GM12865 (cell line): ENCODE data around the gene CDH13.

Source experiments
- DNase-seq: peaks from one replicate; pipeline ENCODE4 v3.0.0; 2010; ENCODE audit warnings: low read depth
- H3K4me3 ChIP-seq: 2 replicates; pipeline ENCODE4 v1.5.1; 2011; ENCODE audit warnings: mild to moderate bottlenecking, low read depth, low read length, control low read depth
- TF ChIP-seq, protein P1 (sequence below): IDR thresholded peaks from 2 replicates; pipeline ENCODE4 v1.5.1; 2011; ENCODE audit warnings: low read length, control low read depth, low read depth, inconsistent platforms; ENCODE audit not compliant: insufficient read depth; ENCODE audit errors: missing control alignments

Gene CDH13

DNA sequence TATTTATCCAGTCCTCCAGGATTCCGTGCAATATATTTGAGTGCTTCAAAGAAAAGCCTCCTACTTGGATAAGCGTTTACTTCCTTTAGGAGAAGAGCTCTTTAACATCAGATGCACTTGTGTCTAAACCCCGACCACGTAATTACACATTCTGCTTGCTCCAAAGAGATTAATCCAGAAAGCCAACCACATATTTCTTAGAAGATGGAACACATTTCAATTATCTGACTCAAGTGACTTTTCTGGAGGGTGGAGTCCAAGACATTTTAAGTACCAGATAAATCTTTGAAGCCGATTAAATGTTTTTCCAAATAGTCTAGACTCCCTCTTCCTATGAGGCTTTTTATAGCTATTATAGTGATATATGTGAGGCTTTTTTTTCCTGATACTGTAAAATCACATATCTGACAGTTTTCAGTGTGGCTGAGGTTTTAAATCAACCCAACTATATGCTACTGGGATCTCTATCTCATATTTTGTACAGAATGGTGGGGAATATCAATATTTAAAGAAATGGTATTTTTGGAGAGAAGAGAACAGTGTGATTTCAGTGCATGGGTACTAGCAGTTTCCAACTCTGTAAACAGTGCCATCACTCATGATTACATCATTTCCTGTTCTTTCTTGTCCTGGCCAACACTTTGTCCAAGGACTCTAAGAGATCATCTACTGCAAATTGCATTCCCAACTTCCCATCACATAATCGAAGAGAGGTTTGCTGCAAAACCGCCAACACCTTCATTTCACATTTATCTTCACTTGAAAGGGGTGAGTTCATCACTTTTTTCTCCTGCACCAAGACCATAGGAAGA, 988.6 kb downstream of the CDH13 start:
- TF ChIP-seq, protein P1, sequence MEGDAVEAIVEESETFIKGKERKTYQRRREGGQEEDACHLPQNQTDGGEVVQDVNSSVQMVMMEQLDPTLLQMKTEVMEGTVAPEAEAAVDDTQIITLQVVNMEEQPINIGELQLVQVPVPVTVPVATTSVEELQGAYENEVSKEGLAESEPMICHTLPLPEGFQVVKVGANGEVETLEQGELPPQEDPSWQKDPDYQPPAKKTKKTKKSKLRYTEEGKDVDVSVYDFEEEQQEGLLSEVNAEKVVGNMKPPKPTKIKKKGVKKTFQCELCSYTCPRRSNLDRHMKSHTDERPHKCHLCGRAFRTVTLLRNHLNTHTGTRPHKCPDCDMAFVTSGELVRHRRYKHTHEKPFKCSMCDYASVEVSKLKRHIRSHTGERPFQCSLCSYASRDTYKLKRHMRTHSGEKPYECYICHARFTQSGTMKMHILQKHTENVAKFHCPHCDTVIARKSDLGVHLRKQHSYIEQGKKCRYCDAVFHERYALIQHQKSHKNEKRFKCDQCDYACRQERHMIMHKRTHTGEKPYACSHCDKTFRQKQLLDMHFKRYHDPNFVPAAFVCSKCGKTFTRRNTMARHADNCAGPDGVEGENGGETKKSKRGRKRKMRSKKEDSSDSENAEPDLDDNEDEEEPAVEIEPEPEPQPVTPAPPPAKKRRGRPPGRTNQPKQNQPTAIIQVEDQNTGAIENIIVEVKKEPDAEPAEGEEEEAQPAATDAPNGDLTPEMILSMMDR = no peak
- DNase-seq = no peak
- H3K4me3 ChIP-seq = no peak overlapping the region

DNA sequence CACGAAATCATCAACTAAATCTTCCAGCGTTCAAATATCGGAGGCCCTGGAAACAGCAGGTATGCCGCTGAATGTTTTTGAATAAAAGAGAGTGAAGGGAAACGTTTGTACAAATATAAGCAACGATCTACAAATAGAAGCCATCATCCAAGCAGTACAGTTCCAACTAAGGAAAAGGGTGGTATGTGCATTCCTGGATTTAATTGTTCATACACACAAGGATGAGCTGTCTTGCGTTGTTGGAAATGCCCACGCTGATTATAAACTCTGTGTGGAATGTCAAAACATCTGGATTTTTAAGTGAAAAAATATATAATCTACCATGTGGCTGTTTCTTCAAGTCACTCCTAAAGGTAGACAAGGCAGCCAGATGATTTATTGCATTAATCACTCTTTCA, 989.2 kb downstream of the CDH13 start:
- TF ChIP-seq, protein P1 = no peak
- no peak overlapping the region for H3K4me3 ChIP-seq
- DNase-seq = no peak

DNA sequence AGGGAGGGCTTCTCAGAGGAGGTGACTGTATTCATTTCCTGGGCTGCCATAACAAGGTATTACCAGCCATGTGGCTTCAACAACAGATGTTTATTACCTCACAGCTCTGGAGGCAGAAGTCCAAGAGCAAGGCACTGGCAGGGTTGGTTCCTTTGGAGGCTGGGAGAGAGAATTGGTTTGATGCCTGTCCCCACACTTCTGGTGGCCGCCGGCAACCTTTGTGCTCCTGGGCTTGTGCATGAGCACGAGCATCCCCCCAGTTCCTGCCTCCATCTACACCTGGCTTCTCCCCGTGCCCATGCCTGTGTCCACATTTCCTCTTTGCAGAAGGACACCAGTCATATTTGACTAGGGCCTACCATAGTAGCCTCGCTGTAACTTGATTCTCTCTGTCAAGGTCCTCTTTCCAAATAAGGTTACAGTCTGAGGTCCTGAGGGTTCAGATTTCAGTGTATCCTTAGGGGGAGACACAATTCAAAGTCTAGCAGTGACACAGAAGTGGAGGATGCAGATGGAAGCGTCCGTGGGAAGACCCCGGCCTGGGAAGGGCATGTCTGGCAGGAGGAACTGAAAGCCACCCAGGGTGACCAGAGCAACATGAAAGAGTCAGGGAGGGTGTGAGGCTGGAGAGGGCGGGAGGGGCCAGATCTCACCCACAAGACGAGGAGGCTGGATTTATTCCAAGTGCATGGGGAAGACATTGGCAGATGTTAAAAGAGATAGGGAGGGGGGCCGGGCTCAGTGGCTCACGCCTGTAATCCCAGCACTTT, 992.8 kb downstream of the CDH13 start:
- no peak for DNase-seq

DNA sequence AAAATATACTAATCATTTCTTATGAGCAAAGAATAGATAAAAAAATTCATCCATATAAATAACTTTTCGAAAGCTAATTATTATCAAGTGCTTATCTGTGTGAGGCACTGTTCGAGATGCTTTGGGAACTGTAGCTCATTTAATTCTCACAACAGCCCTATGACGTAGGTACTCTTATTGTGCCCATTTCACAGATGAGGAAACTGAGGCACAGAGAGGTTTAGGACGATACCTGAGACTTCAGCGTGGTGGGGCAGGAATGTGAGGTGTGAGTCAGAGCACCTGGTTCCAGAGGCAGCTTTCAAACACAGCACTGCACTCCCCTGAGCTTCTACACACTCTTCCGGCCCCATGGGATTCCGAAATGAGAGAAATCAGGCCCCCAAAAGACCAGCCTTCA, 995.2 kb downstream of the CDH13 start:
- TF ChIP-seq, protein P1 = no peak
- DNase-seq = no peak
- no peak overlapping the region for H3K4me3 ChIP-seq

More for the DNA sequence above, 992.8 kb downstream of the CDH13 start:
- TF ChIP-seq, protein P1 = no peak
- no peak overlapping the region for H3K4me3 ChIP-seq

DNA sequence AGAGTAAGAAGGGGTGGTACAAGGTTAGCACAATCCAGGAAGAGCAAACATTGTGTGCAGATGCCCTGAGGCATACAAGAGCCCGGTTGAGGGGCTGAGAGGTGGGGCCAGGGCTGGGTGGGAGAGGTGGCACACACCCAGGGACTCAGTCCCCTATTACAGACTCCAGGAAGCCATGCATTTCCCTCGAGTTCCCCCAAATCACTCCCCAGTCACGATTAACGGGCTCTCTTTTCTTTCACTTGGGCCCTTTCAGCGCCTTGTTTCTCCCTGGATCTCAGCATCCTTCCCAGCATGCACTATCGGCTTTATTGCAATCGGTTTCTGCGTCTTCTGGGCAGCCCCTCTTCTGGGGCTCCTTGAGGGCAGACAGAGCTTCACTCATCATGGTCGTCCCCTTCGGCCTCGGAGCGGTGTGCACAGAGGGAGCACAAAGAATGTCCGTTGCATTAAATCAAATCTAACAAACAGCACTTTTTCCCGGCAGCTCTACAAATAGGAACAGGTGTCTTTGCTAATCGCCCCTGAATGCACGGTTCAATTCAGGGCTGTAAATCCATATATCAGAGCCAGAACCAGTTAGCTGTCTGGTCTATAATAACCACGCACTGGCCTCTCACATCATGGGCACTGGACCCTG, 996.4 kb downstream of the CDH13 start:
- TF ChIP-seq, protein P1 = no peak
- H3K4me3 ChIP-seq = no peak overlapping the region
- no peak for DNase-seq

DNA sequence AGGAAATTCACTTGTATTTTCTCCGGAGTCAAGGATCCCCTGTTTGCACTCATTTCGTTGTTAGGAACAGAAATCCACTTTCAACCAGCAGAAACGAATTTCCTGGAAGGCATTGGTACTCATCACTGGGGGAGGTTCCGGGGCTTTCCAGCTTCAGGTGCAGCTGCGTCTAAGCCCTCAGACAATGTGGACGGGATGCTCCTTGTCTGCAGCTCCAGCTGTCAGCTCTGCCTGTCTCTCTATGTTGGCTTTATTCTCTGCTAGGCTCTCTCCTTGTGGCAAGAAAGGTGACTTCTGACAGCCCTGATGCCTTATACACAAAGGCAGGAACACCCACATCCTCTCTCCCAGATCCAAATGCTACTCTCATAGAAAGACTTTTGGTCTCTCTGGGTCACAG, 997.1 kb downstream of the CDH13 start:
- TF ChIP-seq, protein P1 = no peak
- H3K4me3 ChIP-seq = no peak overlapping the region
- DNase-seq = no peak
